OCI-LY3 (cell line): Measurements from ENCODE around the gene OR9Q1.

Experiments used
- CTCF ChIP-seq: fragments of 200-600, 300-600 bp; sonication (generic); IDR thresholded peaks from 2 replicates; pipeline ENCODE4 v1.5.1; 2014; ENCODE audit warnings: antibody characterized with exemption, low read length, low read depth
- EZH2phosphoT487 ChIP-seq: fragments of 200-600 bp; shearing (Covaris generic); IDR thresholded peaks from 2 replicates; pipeline ENCODE4 v1.6.1; 2018; ENCODE audit warnings: antibody characterized with exemption, mixed run types, low read depth

GRCh38 chr11:57974132-57974531, 49.5 kb upstream of the OR9Q1 start:
- no peak for TF ChIP-seq CTCF
- TF ChIP-seq EZH2phosphoT487 = no peak
